Stimulated activated CD4-positive, alpha-beta T cell treated with anti-CD3 and anti-CD28 coated beads, Interleukin-12 subunit alpha, Interleukin-12 subunit beta, amount 100 ng/mL, for 4 hours (primary cell): ENCODE measurements around the gene CTBP1.

ENCODE experiments used
- DNase-seq: peaks from one replicate; pipeline ENCODE4 v3.0.0-alpha.2; 2020

Gene CTBP1

DNA sequence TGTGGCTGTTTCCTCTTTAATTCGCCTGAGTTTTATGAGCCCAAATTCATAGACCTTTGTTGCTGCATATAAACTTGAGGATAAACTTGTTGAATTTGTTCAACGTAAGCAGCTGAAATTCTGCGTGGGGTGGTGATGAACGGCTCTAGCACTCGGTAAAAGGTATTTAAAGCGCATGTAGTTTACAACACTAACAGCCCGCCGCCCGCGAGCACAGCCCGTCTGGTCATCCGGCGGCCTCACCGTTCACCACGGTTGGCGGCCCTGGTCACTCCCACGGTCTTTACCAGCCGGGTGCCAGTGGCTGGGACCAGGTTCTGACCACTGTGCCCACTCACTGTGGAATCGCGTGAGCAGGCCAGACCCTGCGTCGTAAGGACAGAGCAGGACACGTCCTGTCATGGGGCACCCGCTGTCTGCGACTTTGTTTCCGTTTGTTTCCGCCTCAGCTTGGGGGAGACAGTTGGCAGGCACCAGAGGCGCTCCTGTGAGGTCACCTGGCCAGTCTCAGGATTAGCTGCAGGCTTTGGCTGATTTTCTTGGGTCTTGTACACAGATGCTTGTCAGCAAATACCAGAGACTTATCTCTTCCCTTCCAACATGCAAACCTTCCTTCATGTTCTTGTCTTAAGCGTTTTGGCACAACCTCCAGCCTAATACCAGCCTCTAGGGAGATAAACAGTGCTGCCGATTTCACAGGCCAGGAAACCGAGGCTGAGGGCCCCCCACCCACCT is 39.8 kb downstream of the CTBP1 start:
- DNase-seq: no peak

DNA sequence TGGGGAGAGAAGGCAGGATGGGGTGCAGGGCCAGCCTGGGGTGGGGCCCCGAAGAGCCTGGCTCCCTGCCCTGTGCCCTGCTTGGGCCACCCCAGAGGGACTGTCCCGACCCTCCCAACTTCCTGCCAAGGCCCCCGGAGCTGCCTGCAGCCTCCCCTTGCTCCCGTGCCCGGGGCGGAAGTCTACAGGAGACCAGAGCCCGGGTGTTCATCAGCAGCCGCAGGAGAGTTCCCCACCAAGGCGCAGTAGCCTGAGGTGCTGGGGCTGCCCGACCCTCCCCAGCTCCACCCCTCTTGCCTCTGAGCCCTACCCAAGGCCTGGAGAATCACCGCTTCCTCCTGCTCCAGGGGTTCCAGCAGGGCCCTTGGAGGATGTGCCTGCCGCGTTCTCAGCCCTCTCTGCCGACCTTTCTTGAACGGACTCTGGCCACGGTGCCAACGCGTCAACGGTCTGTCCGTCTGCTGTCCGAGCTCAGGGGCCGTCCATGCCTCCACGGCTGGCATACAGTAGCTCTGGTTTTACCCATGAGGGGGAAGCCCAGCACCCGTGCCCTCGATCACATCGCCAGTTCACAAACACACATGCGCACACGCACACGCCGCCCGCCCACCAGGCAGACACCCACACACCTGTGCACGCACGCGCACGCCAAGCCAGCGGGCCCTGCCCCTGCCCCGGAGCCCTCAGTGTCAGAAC is 40.5 kb downstream of the CTBP1 start:
- no peak for DNase-seq

DNA sequence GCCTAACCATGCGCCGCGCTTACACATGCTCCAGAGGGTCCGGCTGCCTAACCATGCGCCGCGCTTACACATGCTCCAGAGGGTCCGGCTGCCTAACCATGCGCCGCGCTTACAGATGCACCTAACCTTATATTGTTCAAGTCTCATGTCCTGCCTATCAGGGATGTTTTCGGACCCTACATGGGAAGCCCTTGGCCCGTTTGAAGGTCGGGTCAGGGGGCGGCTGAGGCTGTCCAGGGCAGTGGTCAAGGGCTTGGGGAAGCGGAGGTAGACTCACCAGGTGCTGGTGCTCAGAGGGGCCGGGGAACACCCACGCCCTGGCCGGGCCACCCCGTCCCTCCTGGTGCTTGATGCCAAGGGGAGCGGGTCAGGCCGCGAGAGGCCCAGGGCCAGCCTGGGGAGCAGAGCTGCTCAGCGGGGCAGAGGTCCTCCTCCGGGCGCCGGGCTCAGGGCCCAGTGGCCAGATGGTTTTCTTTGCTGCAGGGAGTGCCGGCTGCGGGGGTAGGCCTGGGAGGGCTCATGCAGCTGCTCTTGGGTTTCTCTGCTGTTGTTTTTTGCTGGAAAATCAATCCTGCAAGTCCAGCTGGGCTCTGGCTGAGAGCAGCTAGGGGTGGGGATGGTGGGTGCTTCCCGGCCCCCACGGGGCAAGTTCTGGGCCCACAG is 41.2 kb downstream of the CTBP1 start:
- DNase-seq: no peak

DNA sequence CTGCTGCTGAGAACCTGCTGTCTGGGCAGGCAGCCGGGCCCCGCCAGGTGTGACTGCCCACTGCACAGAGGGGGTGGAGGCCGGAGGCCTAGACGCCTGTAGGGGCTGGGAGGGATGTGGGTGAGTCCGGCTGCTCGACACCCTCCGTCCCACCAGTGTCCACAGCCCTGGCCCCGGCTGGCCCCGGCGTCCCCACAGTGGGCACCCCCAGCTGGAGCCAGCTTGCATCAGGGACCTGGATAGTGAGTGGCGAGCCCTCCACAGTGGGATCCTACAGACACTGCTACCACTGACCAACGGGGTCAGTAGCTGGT is 41.8 kb downstream of the CTBP1 start:
- DNase-seq: no peak

DNA sequence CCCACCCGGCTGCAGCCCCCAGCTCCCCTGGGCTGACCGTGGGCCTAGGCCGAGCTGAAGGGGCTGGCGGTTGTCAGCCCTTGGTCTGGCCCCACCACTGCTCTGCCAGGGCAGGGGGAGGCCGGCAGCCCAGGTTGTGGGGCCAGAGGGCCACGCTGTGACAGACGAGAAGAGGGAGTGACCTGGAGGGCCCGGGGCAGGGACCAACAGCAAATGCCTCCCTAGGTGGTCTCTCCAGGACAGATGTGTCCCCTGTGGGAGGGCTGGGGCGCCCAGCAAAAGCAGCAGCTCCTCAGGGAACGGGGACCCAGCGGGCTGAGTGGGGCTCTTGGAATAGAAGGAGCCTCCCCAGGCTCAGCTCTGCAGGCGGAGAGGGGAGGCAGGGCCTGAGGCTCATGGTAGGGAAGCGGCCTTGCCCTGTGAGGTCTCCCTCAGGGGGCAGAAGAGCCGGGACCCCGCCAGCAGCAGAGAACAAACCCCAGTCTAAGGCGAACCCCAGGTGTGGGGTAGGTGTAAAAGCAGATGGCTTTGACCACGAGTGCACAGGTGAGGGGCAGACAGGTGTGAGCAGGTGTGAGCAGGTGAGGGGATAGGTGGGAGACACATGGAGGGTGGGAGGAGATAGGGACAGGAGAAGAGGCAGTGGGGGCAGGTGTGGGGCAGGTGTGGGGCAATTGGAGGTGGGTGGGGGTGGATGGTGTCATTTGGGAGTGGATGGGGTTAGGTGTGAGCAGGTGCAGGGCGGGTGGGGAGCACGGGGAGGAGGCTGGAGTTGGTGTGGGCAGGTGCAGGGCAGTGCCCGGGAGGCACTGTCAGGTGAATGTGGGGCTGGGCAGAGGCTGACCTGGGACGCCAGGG is 42.4 kb downstream of the CTBP1 start:
- DNase-seq: no peak

DNA sequence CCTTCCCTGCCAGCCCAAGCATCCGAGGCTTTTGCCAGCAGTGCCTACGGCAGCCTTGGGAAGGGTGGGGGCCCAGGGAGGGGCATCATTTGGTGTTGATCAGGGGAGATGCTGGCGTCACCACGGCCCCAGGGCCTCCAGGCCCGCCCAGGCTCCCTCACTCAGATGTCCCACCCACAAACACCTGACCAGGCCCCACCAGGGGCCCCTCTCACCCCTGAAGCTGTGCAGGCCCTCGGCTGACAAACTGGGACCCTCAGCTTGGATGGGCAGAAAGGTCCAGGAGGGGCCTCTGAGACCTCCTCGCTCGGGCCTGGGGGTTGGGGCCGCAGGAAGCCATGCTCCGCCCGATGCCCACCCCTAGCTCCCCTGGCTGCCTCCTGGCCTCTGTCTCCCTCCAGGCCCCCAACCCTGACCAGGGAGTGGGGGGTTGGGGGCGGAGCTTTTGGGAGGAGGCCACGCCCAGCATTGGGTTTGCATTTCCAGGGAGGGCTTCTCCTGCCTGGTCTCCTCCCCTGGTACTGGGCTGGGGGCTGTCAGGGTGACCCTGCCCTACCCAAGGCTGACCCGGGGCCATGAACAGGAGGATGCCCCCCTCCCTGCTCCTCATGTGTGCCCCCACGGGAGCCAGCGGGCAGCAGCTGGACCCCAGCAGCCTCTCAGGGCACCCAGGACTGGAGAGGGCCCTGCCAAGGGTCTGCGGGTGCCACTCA is 43.2 kb downstream of the CTBP1 start:
- DNase-seq: no peak

DNA sequence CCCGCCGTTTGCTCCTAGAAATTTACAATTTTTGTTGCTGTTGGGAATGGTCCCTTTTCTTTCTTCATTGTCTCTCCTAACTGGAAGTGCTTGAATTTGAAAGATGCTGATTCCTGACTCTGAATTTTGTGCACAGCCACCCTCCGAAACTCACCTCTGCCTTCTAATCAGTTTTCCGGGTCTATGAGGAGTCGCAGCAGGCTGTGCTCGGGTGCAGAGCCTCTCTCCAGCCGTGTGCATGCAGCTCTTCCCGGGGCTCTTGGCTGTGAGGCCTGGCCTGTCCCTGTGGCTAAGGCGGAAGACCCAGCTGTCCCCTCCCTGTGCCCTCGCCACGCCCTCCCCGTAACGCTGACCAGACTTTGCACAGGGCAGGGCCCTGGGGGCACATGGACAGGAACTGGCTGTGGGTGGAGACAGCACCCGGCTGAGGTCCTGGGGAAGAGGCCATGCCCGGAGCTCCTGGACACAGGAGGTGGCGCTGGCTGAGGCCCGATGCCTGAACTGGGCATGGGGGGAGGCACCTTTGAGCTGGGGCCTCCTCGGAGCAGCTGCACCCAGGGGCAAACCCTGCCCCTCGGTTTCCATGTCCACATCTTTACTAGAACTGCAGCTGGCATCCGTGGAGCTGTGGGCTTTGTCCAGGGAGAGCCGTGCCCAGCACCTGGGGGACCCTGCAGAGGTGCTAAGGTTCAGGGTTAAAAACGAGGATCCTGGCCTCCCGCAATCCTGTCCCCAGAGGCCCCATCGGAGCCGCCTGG is 43.9 kb downstream of the CTBP1 start:
- no peak for DNase-seq

DNA sequence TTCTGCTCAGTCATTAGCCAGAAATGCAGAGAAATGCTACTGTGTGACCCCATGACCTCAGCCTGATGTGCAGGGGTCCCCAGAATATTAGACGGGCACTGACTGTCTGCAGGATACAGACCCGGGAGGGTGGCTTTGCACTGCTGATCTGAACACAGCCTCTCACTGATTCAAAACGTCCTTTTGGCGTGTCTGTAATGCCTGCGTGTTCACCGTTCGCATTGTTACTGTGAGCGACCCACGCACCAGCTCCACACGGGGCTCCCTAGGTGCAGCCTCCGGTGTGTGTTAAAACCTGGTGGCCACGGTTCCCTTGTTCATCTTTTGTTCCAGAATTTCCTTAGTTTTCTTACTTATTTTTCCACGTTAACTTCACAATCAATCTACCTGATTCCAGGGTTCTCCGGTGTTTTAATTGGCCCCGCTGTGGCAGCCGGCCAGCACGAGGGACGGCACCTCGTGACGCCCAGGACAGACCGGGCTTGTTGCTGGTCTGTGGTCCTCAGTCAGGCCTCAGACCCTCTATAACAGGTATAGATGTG is 44.6 kb downstream of the CTBP1 start:
- no peak for DNase-seq

DNA sequence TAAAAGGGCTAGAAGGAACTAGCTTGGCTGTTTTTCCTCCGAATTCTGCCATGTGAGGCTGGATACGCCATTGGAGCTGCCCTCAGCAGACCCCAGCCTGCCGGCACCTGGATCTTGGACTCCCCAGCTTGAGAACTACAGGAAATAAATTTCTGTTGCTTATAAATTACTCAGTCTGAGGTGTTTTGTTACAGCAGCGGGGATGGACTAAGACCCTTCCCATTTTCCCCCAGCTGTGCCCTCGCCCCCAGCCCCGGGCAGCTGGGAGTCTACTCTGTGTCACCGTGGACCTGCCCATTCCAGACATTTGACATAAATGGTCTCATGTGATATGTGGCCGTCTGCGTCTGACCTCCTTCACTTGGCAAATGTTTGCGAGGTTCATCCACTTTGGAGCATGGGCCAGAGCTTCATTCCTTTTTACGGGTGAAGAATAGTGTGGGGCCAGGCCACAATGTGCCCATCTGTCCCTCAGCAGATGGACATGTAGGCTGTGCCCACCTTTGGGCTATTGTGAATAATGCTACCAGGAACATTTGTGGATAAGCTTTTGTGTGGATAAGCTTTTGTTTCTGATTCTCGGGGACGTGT is 45.8 kb downstream of the CTBP1 start:
- no peak for DNase-seq

DNA sequence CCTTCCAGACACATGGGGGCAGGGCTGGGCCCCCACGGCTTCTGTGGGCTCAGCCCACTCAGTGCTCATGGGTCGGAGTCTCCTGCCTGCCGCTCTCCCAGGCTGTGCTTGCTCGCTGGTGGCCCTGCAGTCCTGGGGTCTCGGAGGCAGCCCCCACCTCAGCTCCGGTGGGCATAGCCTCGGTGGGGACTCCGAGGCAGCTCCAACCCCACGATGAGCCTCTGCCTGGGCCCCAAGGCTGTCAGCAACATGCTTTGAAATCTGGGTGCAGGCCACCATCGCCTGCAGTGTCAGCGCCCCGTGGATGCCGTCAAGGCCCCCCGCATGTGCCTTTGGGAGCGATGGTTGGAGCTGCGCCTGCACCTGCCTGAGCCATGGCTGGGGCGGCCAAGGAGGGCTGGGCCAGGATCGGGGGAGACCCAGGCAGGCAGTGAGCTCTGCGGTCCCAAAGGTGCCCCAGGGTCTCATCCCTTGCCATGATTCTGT is 46.4 kb downstream of the CTBP1 start:
- DNase-seq: no peak

DNA sequence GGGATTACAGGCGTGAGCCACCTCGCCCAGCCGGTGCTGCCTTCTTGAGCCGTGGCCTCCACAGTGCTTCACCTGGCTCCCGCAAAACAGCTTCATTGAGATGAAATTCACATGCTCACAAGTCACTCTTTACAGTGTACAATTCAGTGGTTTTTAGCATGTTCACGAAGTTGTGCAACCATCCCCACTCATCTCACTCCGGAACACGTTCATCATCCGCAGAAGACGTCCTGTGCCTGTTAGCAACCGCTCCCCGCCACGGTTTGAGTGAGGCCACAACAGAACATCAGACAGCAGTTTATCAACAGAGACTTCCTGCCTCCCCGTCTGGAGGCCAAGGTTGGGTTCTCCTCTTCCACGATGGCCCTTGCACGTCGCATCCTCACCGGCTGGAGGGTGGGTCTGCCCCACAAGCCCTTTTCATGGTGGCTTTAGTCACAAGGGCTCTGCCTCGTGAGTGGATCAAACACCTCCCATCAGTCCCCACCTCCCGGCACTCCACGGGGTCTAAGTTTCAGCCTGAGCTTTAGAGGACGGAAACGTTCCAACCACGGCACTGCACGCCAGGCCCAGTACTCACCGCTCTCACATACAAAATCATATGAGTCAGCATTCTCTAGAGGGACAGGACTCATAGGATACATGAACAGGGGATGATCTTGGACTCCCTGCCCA is 46.9 kb downstream of the CTBP1 start:
- DNase-seq: peak; percentile 50

DNA sequence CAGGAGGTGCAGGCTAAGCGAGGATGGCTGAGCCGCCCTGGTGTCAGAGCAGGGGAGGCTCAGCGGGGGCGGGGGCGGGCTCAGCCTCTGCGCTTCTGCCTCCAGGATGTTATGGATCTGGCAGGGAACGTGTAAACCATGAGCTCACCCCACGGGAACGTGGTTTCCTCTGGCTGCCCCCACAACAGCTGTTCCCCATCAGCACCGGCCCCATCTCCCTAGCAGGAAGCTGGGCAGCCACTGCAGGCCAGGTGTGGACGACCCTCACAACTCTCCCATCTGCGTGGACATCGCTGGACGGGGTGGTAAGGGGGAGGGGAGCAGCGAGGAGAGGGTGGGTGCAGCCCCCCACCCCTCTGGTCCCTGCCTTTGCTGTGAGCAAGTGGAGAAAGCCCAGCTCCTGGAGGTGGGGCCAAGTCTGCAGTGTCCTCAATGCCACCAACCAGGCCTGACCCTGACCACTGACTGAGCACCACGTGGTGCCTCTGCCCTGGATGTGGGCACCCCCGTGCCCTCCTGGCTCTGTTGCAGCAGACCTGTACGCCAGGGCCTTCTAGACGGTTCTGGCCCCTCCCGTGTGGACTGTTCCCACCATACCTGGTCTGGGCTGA is 48.4 kb downstream of the CTBP1 start:
- DNase-seq: no peak

DNA sequence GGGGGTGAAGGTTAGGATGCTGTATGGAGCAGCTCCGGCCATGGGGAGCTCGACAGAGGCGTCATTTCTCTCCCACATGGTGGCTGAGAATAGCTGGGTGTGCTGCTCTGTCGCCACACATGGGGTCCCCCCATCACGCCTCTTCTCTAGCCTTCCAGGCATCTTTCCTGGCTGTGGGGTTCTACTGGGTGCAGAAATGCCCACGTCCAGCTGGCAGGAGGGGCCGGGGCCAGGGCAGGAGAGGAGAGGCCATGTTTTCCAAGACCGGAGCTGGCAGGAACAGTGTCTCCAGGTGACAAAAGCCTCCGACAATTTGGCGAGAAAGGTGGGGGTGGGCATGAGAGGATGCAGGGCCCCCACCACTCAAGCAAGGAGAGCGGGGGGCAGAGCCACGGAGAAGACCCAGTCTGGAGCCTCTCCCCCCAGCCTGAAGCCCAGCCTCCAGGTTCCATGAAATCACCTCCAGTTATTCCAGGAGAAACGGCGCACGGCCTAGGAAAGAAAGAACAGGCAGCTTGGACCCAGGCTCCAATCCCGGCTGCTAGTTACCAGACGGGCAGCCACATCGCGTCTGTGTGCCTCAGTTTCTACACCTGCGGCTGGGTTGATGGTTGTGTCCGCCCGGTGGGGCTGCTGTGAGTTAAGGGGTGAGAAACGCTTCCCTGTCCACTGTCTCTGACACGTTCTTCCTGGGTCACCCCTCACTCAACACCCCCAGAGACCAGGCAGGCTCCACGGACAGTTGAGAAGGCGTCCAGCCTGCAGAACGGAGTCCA is 49.2 kb downstream of the CTBP1 start:
- no peak for DNase-seq

DNA sequence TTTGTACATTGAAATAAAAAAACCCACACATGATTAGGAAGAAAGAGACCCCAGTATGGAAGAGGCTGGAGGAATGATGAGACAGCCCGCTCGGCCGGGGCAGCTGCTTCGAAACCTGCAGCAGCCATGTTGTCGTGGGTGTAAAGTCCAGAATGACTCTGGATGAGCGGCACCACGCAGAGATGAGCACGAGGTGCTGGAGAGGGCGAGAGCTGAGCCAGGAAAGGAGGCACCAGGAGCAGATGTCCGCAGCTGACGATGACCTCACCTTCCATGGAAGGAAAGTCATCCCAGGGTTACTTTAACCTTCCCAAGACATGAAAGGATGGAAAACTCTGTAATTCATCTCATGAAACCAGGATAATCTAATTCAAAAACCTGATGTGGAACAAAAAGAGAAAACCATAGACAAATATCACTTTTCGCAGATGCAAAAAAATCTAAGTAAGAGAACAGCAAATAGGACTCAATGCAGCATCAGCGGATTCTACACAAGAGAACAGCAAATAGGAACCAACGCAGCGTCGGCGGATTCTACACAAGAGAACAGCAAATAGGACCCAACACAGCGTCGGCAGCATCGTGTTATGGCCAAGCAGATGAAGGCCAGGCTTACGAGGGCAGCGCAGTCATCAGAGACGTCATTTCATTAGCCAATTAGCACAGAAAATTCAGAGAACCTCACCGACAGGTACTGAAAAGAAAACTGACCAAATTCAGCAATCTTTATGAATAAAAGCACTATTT is 50.7 kb downstream of the CTBP1 start:
- no peak for DNase-seq

DNA sequence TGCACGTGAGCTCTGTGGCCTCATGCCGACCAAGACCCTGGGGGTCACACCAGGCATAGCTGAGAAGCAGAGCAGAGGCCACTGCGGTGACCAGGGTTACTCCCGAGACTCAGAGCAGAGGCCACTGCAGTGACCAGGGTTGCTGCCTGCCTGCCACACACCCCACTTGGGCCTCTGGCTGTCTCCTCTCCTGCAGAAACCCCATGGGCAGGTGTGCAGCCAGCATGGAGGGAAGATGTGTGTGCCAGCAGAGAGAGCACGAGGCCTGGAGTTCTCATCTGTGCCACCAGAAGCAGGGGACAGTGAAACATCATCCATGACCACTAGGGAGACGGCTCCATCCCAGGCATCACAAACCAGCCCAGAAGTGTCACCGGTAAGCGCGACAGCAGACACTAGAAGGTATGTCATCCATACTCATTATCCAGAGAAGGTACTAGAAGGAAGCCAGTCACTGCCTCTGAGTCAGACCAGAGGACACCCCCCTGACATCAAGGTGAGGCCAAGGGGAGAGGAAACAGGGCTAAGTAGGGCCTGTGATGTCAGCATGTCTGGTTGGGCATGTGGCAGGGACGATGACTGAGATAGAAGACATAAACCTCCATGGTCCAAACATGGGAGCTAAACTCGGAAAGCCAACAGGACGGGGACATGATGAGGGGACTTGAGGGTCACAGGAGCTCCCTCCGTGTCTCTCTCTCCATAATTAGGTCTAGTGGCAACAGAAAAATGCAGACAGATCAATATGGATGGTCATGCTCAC is 52.3 kb downstream of the CTBP1 start:
- DNase-seq: no peak

DNA sequence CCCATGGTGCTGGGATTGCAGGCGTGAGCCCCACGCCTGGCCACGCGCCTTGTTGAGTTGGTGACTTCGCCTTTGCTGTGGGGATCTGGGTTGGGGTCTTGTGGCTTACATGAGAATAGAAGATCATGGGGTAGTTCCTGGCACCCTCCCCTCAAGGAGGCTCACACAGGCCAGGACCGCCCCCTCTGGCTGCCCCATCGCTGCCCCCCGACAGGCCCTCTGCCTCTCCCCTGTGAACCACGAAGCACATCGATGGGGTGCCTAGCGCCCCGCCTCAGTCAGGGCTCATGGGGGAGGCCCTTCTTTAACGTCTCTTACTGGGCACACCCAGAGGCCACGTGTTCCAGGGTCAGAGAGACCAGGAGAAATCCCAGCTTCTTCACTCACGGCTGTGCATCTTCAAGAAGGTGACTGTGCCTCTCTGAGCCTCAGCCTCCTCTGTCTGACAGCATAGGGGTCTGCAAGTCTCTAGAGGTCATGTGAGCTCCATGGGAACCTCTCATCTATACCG is 53.0 kb downstream of the CTBP1 start:
- no peak for DNase-seq

DNA sequence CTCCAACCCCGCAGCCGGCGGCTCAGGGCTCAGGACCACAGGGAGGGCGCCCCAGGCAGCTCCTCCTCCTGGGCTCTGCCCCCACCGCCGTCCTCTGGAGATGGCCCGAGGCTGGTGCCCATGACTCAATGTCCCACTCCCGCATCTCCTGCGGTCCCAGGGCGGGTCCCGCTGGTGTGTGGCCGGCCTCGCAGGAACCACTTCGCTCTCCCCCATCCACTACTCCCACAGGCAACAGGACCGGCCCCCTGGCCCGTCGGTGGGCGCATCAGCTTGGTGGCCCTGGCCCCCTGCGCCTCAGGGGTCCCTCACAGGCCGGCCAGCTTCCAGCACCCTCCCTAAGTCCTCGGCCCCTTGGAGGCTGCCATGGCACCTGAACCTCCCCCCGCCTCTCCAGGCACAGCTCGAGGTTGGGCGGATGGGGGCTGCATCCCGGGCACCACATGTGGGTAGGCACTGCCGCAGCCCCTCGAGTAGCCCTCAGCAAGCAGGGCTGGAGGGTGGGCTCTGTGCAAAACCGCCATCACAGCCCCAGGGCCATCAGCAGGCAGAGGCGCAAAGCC is 53.7 kb downstream of the CTBP1 start:
- DNase-seq: no peak
